ENCODE measurements around the gene TANC1.

GRCh38 chr2:159147690-159148089 lies 179.2 kb downstream of the TANC1 start:
- no peak for TF ChIP-seq CTCF (IDR thresholded peaks at IDR 0.05)
- TF ChIP-seq POLR2A (IDR thresholded peaks at IDR 0.05), result no peak
- TF ChIP-seq POLR2AphosphoS5 (IDR thresholded peaks at IDR 0.05), result no peak

Measured in transverse colon (tissue), 4 donors.